Astrocyte of the cerebellum (primary cell): ENCODE results near the gene OR7G3.

Source experiments
- DNase-seq: peaks from one replicate; pipeline ENCODE4 v3.0.0-alpha.2; 2011; ENCODE audit warnings: low read depth
- H3K4me3 ChIP-seq: 2 replicates; pipeline ENCODE4 v1.5.1; 2011; ENCODE audit warnings: mild to moderate bottlenecking, low read depth, low read length, moderate library complexity
- CTCF ChIP-seq: IDR thresholded peaks from 2 replicates; pipeline ENCODE4 v1.5.1; 2012; ENCODE audit warnings: low read length, low read depth, moderate library complexity, mild to moderate bottlenecking; ENCODE audit errors: missing control alignments
- in situ Hi-C: cut with HindIII; loops from 2 replicates; pipeline ENCODE4 v1.10.0; 2017; ENCODE audit warnings: low sequenced_read_pairs

The OR7G3 gene

GRCh38 chr19:9126900-9127405, at the start of gene OR7G3:
Gene OR7G3, minus strand, starts transcription at chr19:9126950. Its CDS starts 0 bp downstream, at chr19:9126950.
- in situ Hi-C loops: no loop called here
- no peak for DNase-seq
- H3K4me3 ChIP-seq: no peak within 1 kb of the TSS
- TF ChIP-seq CTCF: no peak

- no peak overlapping the region for H3K4me3 ChIP-seq
- in situ Hi-C loops: no loop called here
- TF ChIP-seq CTCF: no peak
- DNase-seq: no peak
Measured at GRCh38 chr19:9175326-9175725, 48.6 kb upstream of the OR7G3 start.

- no peak overlapping the region for H3K4me3 ChIP-seq
- in situ Hi-C loops: no loop called here
- TF ChIP-seq CTCF: no peak
Measured at GRCh38 chr19:9171393-9171991, 44.7 kb upstream of the OR7G3 start.

GRCh38 chr19:9166846-9167245, 40.1 kb upstream of the OR7G3 start:
- DNase-seq: no peak
- no peak for TF ChIP-seq CTCF
- in situ Hi-C loops: no loop called here
- H3K4me3 ChIP-seq: no peak overlapping the region

More at GRCh38 chr19:9171393-9171991, 44.7 kb upstream of the OR7G3 start:
- no peak for DNase-seq

GRCh38 chr19:9165261-9165660, 38.5 kb upstream of the OR7G3 start:
- no peak for DNase-seq
- TF ChIP-seq CTCF: no peak
- H3K4me3 ChIP-seq: no peak overlapping the region
- in situ Hi-C loops: no loop called here

GRCh38 chr19:9161427-9161826, 34.7 kb upstream of the OR7G3 start:
- H3K4me3 ChIP-seq: no peak overlapping the region
- DNase-seq: no peak
- TF ChIP-seq CTCF: no peak
- in situ Hi-C loops: no loop called here
